DMS 273 treated with DMSO at 0.1 percent for 48 hours (cell line): ENCODE measurements around the gene ISL1.

Experiments
- DNase-seq: peaks from one replicate; lab custom pipeline; 2025; lab: John Stamatoyannopoulos, UW

Gene ISL1

GRCh38 chr5:51386916-51387883, 4.0 kb downstream of the ISL1 start:
- DNase-seq, result no peak

- DNase-seq, result no peak
Observed at GRCh38 chr5:51387884-51388275, 4.6 kb downstream of the ISL1 start.

- no peak for DNase-seq
Observed at GRCh38 chr5:51388488-51389287, 5.4 kb downstream of the ISL1 start.

GRCh38 chr5:51389288-51389576, 6.0 kb downstream of the ISL1 start:
- DNase-seq, result no peak

- DNase-seq, result no peak
Observed at GRCh38 chr5:51389577-51390463, 6.6 kb downstream of the ISL1 start.

GRCh38 chr5:51391175-51391574, 7.9 kb downstream of the ISL1 start:
- no peak for DNase-seq

GRCh38 chr5:51392689-51393199, 9.5 kb downstream of the ISL1 start:
- no peak for DNase-seq

- no peak for DNase-seq
Observed at GRCh38 chr5:51394609-51395008, 11.4 kb downstream of the ISL1 start.

- no peak for DNase-seq
Observed at GRCh38 chr5:51395245-51395644, 12.0 kb downstream of the ISL1 start.

- DNase-seq, result no peak
Observed at GRCh38 chr5:51395666-51396356, 12.6 kb downstream of the ISL1 start.

- DNase-seq, result no peak
Observed at GRCh38 chr5:51396797-51397196, 13.5 kb downstream of the ISL1 start.

GRCh38 chr5:51397996-51398395, 14.7 kb downstream of the ISL1 start:
- DNase-seq, result no peak

GRCh38 chr5:51398875-51399642, 15.8 kb downstream of the ISL1 start:
- DNase-seq, result no peak

- no peak for DNase-seq
Observed at GRCh38 chr5:51399643-51400006, 16.4 kb downstream of the ISL1 start.

- no peak for DNase-seq
Observed at GRCh38 chr5:51404255-51404654, 21.0 kb downstream of the ISL1 start.

GRCh38 chr5:51411921-51412325, 28.7 kb downstream of the ISL1 start:
- no peak for DNase-seq

- DNase-seq, result no peak
Observed at GRCh38 chr5:51414516-51414915, 31.3 kb downstream of the ISL1 start.

- DNase-seq, result no peak
Observed at GRCh38 chr5:51416149-51416548, 32.9 kb downstream of the ISL1 start.

GRCh38 chr5:51433052-51433710, 49.9 kb downstream of the ISL1 start:
- DNase-seq, result no peak

GRCh38 chr5:51439232-51439631, 56.0 kb downstream of the ISL1 start:
- no peak for DNase-seq
